DOHH2 (cell line): ENCODE data around the gene GAB2.
A peak's percentile ranks its signal among the peaks of the same experiment; 100 is the strongest.

Source experiments
- H3F3A ChIP-seq: fragments of 200-600 bp; sonication (generic), shearing (Covaris generic); 2 replicates; pipeline ENCODE4 v1.6.0; 2016; ENCODE audit warnings: antibody characterized with exemption, mild to moderate bottlenecking; ENCODE audit not compliant: control insufficient read depth, insufficient read depth
- H3K27ac ChIP-seq: fragments of 200-600 bp; sonication (generic); 2 replicates; pipeline ENCODE4 v1.5.1; 2014; ENCODE audit warnings: low read depth, mild to moderate bottlenecking, low read length, moderate library complexity
- H3K27me3 ChIP-seq: fragments of 200-600 bp; sonication (generic); 2 replicates; pipeline ENCODE4 v1.6.1; 2014; ENCODE audit warnings: mild to moderate bottlenecking, low read length, mixed read lengths; ENCODE audit not compliant: control insufficient read depth
- H3K36me3 ChIP-seq: fragments of 200-600 bp; sonication (generic); 2 replicates; pipeline ENCODE4 v1.6.1; 2014; ENCODE audit warnings: mild to moderate bottlenecking, low read length, moderate library complexity, mixed read lengths; ENCODE audit not compliant: control insufficient read depth
- H3K4me1 ChIP-seq: fragments of 200-600 bp; sonication (generic); 2 replicates; pipeline ENCODE4 v1.6.1; 2014; ENCODE audit warnings: mild to moderate bottlenecking, low read length, mixed read lengths; ENCODE audit not compliant: control insufficient read depth
- H3K4me2 ChIP-seq: fragments of 200-600 bp; sonication (generic); 2 replicates; pipeline ENCODE4 v1.6.0; 2014; ENCODE audit warnings: mild to moderate bottlenecking, low read length, moderate library complexity
- H3K4me3 ChIP-seq: fragments of 200-600 bp; sonication (generic); 2 replicates; pipeline ENCODE4 v1.5.1; 2014; ENCODE audit warnings: mild to moderate bottlenecking, low read length, mixed read lengths
- H3K79me2 ChIP-seq: fragments of 200-600 bp; sonication (generic); 2 replicates; pipeline ENCODE4 v1.6.1; 2014; ENCODE audit warnings: mild to moderate bottlenecking, low read length, mixed read lengths; ENCODE audit not compliant: control insufficient read depth
- H3K9me2 ChIP-seq: fragments of 200-600 bp; sonication (generic); replicated peaks from 2 replicates; pipeline ENCODE4 v1.6.1; 2014; ENCODE audit warnings: mild to moderate bottlenecking, low read length, mixed read lengths; ENCODE audit not compliant: control insufficient read depth
- H3K9me3 ChIP-seq: fragments of 200-600 bp; sonication (generic); 2 replicates; pipeline ENCODE4 v1.6.1; 2014; ENCODE audit warnings: antibody characterized with exemption, low read length, mixed read lengths; ENCODE audit not compliant: control insufficient read depth, insufficient read depth
- H4K20me1 ChIP-seq: fragments of 200-600 bp; sonication (generic); 2 replicates; pipeline ENCODE4 v1.6.0; 2014; ENCODE audit warnings: low read depth, mild to moderate bottlenecking, antibody characterized with exemption, low read length, moderate library complexity; ENCODE audit not compliant: control insufficient read depth, insufficient read depth
- EZH2phosphoT487 ChIP-seq: fragments of 200-600 bp; sonication (generic); IDR thresholded peaks from 2 replicates; pipeline ENCODE4 v1.6.1; 2017; ENCODE audit warnings: borderline replicate concordance, mild to moderate bottlenecking, antibody characterized with exemption, low read length, moderate library complexity, mixed read lengths
- TF ChIP-seq, protein P1 (sequence below): fragments of 200-600 bp; sonication (generic); IDR thresholded peaks from one replicate; pipeline ENCODE4 v1.5.1; 2014; ENCODE audit warnings: antibody characterized with exemption, mild to moderate bottlenecking, low read depth, low read length; ENCODE audit not compliant: poor library complexity, severe bottlenecking

The GAB2 gene

DNA sequence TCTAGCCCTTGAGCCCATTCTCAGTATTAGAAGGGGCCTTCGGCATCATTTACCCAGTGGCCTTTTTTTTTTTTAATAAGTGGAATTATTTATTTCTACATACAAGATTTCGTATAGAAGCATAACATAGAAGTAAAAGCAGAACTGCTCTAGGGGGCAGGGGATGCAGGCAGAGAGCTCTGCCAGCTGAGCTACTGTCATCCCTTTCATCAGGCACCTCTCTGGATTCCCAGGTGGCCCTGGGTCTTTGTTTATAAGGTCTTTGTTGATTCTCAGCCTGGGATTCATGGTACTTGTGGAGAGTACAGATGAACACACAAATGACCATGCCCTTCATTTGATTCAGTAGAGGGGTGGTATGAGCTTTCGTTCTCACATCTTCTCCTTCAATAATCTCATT lies 66.4 kb downstream of the GAB2 start:
- Histone ChIP-seq H4K20me1 (no peaks in the 10 kb centered on the region), H3K4me2 (no peak overlapping the region), H3K9me2 (no peaks in the 10 kb centered on the region), H3K27me3 (no peaks in the 10 kb centered on the region), H3K4me1 (peaks cover 18% of the 10 kb centered on the region), H3K79me2 (no peaks in the 10 kb centered on the region), H3K27ac (no peak overlapping the region), H3K36me3 (no peaks in the 10 kb centered on the region), H3K4me3 (no peak overlapping the region), H3K9me3 (no peaks in the 10 kb centered on the region), H3F3A (0 out of 2 replicates have a peak, but pooled peaks cover 3% of the 10 kb centered on the region)
- TF ChIP-seq, protein P1, sequence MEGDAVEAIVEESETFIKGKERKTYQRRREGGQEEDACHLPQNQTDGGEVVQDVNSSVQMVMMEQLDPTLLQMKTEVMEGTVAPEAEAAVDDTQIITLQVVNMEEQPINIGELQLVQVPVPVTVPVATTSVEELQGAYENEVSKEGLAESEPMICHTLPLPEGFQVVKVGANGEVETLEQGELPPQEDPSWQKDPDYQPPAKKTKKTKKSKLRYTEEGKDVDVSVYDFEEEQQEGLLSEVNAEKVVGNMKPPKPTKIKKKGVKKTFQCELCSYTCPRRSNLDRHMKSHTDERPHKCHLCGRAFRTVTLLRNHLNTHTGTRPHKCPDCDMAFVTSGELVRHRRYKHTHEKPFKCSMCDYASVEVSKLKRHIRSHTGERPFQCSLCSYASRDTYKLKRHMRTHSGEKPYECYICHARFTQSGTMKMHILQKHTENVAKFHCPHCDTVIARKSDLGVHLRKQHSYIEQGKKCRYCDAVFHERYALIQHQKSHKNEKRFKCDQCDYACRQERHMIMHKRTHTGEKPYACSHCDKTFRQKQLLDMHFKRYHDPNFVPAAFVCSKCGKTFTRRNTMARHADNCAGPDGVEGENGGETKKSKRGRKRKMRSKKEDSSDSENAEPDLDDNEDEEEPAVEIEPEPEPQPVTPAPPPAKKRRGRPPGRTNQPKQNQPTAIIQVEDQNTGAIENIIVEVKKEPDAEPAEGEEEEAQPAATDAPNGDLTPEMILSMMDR, result no peak
- no peak for TF ChIP-seq EZH2phosphoT487

DNA sequence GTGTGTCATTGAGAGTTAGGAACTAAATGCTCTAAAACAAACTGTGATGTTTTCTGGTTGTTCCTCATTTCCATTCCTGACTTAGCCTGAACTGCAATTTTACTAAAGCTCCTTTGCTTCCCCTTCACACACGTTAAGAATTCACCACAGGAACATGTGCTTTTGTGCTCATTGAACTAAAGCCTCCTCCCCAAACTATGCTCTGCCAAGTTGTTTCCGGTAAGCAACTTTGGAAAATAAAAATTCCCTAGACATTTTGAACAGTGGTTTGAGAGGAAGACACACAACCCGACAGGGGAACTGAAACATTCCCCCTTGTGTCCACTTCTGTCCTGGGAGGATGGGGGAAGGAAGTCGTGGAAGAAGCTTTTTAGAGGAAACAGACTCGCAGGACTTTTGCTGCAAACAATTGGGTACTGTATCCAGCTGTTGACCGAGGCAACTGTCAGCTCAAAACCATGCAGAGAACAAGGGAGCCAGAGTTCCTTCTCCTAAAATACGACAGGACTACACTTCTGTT lies 66.9 kb downstream of the GAB2 start:
- Histone ChIP-seq H3K36me3 (no peaks in the 10 kb centered on the region), H3K4me2 (peak overlapping the region; percentile 45), H3F3A (0 out of 2 replicates have a peak, but pooled peaks cover 3% of the 10 kb centered on the region), H3K9me3 (no peaks in the 10 kb centered on the region), H3K4me1 (peaks cover 18% of the 10 kb centered on the region), H3K9me2 (no peaks in the 10 kb centered on the region), H3K27me3 (no peaks in the 10 kb centered on the region), H3K4me3 (peak overlapping the region; percentile 4; the same call in 1 of the 2 replicates), H3K79me2 (no peaks in the 10 kb centered on the region), H4K20me1 (no peaks in the 10 kb centered on the region), H3K27ac (no peak overlapping the region)
- TF ChIP-seq, protein P1, result no peak
- TF ChIP-seq EZH2phosphoT487, result no peak

DNA sequence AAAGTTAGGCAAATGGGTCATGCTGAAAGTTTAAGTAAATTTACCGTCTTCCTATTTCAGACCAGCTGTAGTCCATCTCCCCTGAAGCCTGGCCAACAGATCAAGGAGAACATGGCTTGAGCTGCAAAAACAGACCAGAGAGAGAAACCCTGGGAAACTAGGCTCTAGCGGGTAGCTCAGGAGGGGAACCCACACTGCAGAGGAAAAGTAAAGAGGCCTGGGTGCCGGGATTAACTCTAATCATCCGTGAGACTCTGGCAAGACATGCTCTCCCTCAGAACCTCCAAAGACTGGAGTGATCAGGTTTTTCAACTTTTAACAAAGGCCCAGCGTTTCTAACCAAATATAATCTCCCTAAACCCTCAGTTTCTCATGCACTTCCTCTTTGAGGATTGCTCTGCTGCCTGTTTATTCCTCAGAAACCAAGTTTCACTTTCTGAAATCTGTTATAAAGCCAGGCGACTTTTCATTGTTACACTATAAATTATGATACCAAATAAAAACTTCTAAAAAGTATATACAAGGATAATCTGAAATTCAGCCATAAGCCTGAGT lies 67.5 kb downstream of the GAB2 start:
- H3K27me3 ChIP-seq, result no peaks in the 10 kb centered on the region
- 0 out of 2 replicates have a peak, but pooled peaks cover 3% of the 10 kb centered on the region for H3F3A ChIP-seq
- H3K4me3 ChIP-seq, result peak overlapping the region; percentile 12; the same call in 1 of the 2 replicates
- TF ChIP-seq, protein P1, result no peak
- no peak for TF ChIP-seq EZH2phosphoT487
- no peaks in the 10 kb centered on the region for H3K79me2 ChIP-seq
- H3K36me3 ChIP-seq, result no peaks in the 10 kb centered on the region
- H3K4me2 ChIP-seq, result peak overlapping the region; percentile 45
- H3K27ac ChIP-seq, result no peak overlapping the region
- H3K9me3 ChIP-seq, result no peaks in the 10 kb centered on the region
- no peaks in the 10 kb centered on the region for H4K20me1 ChIP-seq
- peaks cover 18% of the 10 kb centered on the region for H3K4me1 ChIP-seq
- H3K9me2 ChIP-seq, result no peaks in the 10 kb centered on the region
